IPS DF 4.7 (cell line): Measurements from ENCODE around the gene TRPM3.

Experiments used
- DNase-seq: peaks from one replicate; pipeline ENCODE4 v3.0.0-alpha.2; 2013; ENCODE audit warnings: low spot score; ENCODE audit errors: extremely low read depth

TRPM3 gene

DNA sequence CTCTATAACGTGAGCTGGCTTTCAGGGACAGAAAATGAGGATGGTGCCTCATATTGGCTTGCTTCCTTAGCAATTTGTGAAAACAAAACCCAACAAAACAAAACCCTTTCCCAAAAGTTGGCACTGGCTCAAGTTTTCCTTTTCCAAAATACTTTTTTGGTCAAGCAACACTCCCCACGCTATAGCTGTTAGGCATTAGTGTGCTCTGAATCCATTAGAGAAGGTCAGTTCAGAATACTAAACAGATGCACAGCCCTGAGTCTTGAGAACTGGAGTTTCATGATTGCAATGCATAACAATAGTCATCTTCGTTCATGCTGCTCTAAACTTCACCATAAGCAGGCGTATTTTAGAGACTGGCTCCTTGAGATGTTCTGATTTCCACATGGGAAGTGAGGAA, 534.9 kb downstream of the TRPM3 start:
- no peak for DNase-seq

DNA sequence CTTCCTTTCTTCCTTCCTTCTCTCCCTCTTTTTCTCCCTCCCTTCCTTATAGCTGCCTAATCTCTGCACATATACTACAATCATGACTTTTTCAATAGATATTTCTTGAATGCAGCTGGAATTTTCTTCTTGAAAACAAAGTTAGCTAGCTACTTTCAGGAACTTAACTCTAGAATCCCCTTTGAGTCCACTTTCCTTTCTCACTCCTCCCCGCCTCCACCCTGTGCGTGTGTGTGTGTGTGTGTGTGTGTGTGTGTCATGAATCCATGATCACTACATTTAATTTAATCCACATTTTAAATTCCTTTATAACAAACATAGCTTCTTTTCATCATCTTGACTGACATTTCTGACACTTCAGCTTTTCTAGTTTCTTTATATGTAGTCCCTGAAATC, 539.5 kb downstream of the TRPM3 start:
- DNase-seq = no peak

DNA sequence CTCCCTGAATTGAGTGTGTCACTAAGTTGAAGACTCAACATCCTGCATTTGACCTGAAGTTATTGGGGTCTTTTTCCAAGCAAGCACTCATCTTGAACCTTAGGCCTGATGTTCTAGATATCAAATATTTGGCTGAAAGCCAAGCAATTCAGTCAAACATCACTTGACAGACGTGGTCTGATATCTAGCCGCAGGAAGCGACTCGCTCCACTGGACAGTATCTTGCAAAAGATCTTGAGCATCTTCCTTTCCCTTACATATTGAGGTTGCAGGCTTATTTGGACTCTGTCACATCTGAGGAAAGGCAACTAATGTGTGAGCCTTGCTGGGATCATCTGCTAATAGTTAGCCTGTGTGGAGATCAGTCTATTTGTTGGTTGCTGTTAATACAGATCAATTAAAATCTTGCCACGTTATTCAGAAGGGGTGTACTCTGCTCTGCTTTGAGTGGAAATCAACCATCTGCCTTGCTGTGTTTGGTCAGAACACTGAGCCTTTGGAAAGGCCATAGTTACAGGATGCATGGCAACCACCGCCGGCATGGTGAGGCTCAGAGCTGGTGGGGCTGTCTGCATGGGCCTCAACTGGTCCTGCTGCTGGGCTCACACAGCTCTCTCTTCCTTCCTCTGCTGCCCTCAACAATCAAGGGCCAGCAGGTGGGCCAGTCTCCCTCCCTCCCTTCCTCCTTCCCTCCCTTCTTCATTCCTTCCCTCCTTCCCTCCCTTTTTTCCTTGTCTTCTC, 540.0 kb downstream of the TRPM3 start:
- no peak for DNase-seq

DNA sequence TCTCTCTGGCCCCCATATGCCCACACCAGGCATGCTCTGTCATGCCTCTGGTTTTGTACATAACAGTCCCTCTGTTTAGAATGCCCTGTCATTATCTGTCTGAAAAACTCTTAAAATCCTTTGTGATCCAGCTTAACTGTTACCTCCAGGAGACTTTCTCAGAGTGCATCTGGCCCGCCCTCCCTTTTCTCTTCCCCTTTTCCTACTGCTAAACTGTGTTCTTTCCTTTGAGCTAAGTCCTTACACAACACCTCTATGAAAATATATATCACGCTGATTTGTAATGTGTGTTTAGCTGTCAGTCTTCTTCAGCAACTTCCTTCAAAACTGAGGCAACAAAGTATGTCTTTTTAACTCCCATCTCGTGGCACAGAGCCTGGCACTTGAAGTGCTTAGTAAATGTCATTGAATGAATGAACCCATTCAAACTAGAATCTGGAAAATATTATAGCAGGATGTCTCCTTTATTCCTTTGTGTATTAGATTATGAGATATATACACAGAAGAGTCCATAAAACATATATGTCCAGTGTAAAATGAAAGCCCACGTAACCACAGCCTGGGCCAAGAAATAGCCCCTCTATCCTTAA, 540.7 kb downstream of the TRPM3 start:
- no peak for DNase-seq

DNA sequence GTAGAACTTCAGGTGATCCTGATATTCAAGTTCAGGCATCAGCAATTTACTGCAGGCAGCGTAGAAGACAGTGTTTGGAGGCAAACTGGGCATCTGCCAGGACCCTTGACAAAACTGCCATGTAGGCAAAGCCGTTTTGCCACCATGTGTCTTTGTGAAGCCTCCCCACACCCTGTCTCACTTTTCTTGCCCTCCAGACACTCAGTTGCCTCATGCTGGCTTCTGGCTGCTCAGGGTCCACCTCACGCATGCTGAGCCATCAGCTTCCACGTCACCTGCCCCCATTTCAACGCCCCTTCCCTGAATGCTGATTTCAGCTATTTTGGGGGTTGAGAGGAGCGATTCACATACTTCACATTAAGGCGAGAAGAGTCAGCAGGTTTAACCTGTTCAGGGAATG, 541.7 kb downstream of the TRPM3 start:
- DNase-seq = no peak

DNA sequence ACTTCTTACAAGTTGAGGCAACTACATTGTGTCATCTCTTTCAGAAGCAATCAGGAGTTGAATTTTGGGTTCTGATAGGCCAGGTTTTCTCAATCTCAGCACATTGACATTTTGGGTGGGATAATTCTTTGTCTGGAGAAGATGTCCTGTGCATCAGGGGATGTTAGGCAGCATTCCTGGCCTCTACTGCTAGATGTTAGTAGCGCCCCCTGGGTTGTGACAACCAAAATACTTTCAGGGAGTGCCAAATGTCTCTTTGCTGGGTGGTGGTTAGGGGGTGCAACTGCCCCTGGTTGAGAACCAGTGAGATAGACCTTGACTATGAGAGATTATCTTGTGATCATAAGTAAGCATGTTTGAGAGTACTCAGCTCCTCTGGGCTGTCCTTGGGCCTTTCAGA, 542.7 kb downstream of the TRPM3 start:
- no peak for DNase-seq

DNA sequence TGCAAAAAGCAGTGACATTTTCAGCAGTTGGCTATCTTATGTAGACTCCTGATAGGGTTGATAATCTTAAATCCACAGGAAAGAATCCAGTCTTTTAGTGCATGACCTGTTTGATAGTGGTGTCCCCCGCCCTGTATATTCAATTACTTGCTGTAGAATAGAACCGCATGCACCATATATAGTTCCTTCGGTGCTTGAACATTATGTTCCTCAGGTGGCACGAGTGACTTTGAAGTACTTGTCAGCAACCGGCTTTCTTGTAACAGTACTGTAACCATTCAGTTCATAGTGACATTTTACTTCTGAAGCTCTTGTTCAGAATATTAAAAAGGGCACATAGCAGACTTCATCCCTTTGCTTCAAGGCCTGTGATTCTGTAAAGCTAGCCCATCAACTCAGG, 543.8 kb downstream of the TRPM3 start:
- no peak for DNase-seq

DNA sequence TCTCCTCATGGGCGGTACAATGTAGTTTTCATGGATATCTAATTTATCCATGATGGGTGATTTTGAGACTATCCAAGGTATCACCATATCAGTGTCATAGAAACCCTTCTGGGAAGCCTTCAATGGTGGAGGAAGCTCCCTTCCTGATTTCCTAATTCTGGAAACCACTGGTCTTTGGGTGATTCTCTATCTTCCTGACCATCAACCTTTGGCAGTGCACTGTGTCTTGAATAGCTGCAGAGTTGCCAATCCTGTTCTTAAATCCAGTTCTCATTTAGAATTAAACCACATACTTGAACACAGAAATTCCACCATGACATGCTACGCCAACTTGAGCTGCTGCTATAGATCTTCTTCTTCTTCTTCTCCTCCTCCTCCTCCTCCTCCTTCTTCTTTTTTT, 545.3 kb downstream of the TRPM3 start:
- no peak for DNase-seq

DNA sequence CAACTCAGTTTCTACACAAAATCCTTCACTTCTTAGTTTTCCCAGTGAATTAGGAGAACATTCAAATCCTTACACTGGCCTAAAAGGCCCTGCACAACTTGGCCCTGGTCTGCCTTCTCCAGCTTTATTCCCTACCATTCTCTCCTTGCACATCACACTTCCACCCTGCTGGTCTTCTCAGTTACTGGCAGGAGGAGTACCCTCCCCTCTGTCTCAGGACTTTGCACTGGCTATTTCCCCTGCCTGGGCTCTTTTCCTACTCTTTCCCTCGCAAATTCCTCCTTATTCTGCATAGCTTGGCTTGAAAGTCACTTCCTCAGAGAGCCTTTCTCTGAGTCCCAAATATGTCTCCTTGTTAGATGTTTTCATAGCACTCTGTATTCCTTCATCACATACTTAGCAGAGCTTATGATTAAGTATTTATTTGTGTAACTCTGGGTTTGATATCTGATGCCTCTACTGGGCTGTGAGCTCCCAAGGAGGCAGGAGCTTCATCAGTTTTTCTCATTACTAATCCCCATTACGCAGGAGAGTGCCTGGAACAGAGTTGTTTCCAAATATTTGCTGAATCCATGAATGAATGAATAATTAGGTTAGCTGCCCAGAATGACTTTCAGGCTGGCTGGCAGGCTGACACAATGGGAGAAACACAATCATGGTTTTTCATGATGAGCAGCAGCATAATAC, 547.1 kb downstream of the TRPM3 start:
- DNase-seq = no peak

DNA sequence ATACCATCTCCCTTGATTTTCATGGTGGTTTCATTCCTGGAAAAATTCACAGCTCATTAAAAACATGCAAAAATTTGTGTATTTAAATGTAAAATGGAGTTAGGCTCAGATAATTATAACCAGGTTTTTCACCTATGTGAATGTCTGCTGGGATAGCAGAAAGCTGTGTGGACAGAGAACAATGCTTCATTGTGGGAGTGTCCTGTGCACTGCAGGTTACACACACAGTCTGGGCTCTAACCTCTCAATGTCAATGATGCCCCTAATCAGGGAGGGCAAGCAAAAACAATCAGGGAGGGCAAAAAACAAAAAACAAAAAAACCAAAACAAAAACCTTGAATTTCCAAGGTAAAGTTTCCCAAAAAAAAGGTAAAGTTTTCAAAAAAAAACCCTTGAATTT, 548.1 kb downstream of the TRPM3 start:
- DNase-seq = no peak

DNA sequence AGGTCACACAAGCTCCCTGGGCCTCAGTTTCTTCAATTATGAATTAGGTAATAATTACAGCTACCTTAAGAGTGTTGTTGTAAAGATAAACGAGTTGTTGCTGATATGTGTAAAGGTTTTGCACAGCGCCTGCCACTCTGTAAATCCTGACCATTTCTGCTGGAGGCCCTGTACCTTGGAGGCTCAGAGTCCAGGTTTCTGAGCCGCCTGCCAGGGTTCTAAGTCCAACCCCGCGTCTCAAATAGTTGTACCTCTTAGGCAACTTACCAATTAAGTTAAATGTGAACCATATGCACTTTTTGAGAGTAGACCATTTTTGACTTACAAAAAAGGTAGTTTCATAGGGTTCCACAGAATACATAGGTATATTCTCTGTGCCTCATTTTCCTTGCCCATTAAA, 550.2 kb downstream of the TRPM3 start:
- DNase-seq = no peak

DNA sequence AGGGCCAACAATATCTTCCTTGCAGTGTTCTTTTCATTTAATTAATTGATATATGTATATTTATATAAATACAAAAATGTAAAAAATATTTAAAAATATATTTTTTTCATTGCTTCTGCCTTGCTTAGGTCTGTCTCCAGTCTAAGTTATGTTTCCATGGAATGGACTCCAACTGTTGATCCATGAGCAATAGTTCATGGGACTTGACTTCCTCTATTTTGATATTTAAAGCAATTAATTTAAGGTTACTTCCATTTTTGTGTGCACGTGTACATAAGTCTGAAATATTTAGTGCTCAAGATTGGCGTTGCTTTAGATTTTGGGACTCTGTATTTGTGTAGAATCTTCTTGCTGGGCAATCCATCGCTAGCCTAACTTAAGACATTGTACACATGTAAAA, 551.6 kb downstream of the TRPM3 start:
- no peak for DNase-seq

DNA sequence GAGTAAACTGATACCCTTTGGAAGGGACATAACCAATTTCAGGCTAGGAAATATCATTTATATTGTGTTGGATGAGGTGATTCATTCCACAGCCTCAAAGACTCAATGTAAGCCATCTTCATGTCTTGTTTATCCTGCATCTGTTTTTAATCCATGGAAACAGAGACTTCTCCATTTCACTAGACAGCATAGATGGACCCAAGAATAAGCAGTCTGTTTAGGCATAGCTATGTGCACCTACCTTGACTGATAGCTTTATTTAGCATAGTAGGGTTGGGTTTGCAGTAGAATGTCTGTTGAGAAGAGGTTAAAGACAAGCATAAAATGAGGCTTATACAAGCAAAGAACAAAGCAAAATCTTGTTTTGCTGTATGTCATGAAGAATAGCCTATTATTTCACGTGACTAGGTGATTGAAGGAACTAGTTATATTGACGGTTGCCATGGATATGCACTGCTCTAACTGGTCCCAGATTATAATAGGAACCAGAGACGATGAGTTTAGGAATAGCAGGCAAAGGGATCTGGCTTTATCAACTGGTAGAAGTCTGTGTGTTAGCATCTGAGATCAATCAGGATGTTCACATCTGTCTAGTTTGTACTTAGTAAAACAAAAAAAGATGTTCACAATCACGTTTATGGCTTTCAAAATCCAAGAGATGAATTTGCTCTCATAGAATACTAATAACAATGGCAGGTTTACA, 552.2 kb downstream of the TRPM3 start:
- DNase-seq = no peak

DNA sequence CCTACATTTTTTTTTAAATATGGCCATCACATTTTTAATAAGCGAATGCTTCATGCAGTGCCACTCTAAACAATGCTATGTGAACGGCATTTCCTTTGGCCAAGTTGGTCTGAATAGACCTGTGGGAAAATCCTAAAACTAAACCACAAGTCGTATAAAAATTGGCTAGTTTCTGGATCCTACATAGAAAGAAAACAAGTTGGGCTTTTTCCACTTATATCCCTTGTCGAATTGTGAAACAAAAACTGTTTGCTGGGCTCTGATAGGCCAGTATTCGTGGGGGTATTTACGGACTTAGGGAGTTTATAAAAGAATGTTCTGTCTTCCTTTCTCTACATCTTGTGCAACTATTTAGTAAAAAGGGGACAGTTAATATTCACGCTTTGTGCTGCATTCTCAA, 553.9 kb downstream of the TRPM3 start:
- no peak for DNase-seq

DNA sequence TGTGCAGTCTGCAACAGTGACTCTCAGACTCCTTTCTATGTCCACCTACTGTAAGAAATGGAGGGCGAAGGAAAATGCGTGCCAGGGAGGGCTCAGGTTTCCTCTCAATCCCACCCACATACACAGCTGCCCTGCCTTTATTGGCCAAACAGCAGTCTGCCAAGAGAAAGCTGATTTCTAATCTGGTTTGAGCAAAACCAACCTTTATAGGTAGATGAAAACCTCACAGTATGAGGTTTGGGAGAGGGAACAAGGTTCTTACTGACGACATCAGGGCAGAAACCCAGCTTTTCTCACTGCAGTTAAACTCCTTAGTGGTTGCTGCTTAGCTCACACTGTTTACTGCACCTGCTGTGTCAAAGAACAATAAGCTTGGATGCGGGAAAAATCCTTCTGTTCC, 554.7 kb downstream of the TRPM3 start:
- DNase-seq = no peak

DNA sequence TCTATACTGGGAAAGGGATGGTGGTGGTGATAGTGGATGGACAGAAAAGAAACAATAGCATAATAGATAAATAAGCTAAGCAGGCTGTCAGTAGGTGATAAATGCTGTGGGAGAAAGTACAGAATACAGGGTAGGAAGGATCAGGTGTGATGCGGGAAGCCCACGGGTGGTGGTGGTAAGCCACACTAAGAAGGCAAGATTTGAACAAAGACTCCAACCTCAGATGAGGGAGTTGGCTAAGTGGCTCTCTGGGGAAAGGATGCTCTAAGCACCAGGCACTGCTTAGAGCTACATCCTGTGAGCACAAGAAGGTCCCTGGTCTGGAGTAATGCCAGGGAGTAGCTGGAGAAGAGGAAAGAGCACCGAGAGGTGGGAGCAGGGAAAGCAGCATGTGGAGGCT, 555.4 kb downstream of the TRPM3 start:
- DNase-seq = no peak

DNA sequence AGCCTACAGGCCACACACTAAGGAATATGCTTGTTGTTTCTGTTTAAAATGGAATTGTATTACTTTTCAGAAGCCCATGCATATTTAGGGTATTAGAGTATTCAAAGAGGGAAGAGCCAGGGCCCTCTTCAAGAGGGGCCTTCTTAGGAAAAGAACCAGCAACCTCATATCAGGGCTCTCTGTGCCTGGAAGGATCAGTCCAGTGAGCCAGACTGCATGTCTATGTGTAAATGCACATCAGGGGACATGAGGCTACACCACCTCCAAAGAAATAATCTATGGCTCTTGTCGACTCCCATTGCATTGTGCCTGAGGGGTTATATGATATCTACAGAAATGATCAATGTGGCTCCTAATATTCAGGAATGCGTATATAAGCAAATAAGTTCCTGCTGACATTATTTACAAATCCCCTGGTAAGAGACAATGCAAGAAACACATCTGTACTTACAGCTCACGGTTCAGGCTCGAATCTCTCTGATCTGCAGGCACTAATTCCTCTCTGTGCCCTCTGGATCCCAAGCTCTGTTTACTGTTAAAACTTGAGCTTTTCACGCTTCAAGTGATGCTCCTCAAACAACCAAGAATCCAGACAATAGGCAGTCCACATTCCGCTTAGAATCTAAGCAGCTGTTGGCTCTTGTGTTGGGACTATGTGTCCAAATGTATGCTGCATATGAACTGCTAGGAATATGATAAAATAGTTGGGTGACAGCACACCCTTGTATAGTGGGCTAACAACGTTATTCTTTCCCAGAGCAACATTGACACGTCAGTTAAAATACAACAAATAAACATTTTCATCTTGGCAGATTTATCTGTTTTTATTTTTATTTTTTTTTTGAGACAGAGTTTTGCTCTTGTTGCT, 556.7 kb downstream of the TRPM3 start:
- DNase-seq = no peak

DNA sequence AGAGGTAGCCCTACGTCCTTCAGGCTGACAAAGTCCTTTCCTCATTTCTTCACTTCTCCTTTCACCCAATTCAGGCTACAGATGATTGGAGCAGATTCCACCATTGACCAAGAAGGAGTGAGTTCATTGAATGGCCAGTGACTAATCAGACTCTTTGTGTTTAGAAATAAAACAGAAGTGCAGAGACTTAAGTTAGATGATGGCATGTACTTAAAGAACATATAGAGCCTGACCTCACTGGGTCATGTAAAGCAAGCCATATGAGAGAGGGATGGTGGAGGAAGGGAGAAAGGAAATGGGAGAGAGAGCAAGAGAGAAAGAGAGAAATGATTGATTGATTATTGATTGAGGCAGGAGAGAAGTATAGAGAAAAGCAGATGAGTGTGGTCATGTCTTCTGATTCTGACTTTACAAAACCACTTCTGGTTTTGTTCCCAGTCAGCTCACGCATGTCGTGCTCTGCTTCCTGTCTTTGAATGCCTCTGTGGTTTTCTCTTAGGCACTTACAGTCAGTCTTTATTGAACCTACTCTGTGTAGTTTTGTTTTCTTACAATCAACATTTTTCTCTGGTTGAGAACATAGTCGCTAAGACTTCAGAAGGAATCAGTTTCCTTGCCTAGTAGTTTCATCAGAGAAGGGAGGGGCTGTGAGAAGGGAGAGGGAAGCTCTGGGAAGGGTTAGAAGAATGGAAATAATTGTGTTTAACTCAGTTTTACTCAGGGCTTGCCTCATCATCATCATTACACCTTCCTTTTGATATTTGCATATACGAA, 557.8 kb downstream of the TRPM3 start:
- no peak for DNase-seq

DNA sequence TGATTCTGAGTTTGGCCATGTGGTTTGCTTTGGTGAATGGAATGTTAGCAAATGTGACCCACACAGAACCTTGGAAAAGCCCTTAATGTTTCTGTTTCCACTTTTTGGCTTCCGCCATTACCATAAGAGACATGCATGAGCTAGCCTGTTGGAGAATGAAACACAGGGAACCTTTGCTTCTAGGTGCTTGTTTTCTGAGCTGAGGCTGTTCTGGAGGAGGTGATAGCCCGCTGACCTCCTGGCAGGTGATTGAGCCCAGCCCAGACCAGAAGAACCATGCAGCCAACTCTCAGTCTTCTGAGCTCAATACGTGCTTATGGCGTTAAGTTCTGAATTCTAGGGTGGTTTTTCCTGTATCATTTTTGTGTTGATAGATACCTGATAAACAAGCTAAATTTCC, 558.4 kb downstream of the TRPM3 start:
- no peak for DNase-seq

DNA sequence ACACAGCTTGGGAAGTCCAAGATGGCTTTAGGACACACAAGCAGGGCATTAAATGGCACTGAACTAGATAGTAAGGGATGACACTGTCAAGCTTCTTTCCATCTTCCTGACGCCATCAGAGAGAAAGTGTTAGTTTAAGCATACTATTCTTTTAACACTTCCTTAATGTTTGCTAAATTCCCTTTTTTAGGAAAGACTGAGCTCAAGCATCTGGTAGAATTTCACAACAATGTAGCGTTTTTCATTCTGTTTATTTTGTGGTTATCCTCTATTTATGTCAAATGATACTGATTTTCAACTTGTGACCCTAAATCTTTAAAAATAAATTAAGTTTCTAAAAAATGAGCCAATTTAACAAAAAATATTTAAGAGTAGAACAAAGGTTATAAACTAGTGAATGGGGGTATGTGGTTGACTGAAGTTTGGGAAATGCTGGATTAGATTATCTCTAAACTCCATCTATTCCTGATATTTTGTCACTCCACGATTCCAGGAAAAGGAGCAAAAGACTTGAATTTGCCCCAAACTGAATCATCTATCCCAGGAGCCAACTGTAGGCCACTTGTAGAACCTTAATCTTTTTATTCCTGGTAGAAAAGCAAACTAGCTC, 559.5 kb downstream of the TRPM3 start:
- no peak for DNase-seq
